Liver (tissue), 9 donors: Measurements from ENCODE around the gene MYO5C. TPM values are rescaled to one million over a fixed set of nuclear protein-coding genes. Genes with fewer than 3 reads are reported as not detected.

ENCODE experiments used
- DNase-seq: peaks from one replicate; pipeline ENCODE4 v3.0.0-alpha.2; 2017; ENCODE audit warnings: low spot score
- H3K27ac ChIP-seq, 2 donors: one replicate each; pipeline ENCODE4 v1.7.0; 2013; ENCODE audit warnings: inconsistent platforms in 2 of 2, low read length in 2 of 2, control low read depth in 1 of 2, low read depth in 1 of 2, mild to moderate bottlenecking in 1 of 2
- H3K27me3 ChIP-seq, 4 donors: one replicate each; pipeline versions ENCODE4 v1.6.1 to v1.7.0; 2013; ENCODE audit warnings: low read length in 3 of 4, inconsistent platforms in 1 of 4, mild to moderate bottlenecking in 1 of 4, moderate library complexity in 1 of 4; ENCODE audit not compliant: control insufficient read depth in 4 of 4, insufficient read depth in 4 of 4
- H3K36me3 ChIP-seq, 4 donors: one replicate each; pipeline versions ENCODE4 v1.6.1 to v1.7.0; 2013; ENCODE audit warnings: low read length in 3 of 4, mild to moderate bottlenecking in 3 of 4, low read depth in 1 of 4, moderate library complexity in 1 of 4; ENCODE audit not compliant: control insufficient read depth in 4 of 4, insufficient read depth in 3 of 4
- H3K4me1 ChIP-seq, 4 donors: one replicate each; pipeline versions ENCODE4 v1.6.1 to v1.7.0; 2013; ENCODE audit warnings: low read length in 3 of 4, mild to moderate bottlenecking in 3 of 4, moderate library complexity in 1 of 4; ENCODE audit not compliant: control insufficient read depth in 4 of 4, insufficient read depth in 4 of 4
- H3K4me3 ChIP-seq, 3 donors: one replicate each; pipeline versions ENCODE4 v1.6.1 to v1.7.0; 2013; ENCODE audit warnings: low read length in 3 of 3, control low read depth in 1 of 3, low read depth in 1 of 3, mild to moderate bottlenecking in 1 of 3
- H3K9ac ChIP-seq, 2 donors: one replicate each; pipeline ENCODE4 v1.7.0; 2013; ENCODE audit warnings: low read length in 2 of 2, mild to moderate bottlenecking in 2 of 2, moderate library complexity in 2 of 2, control low read depth in 1 of 2, low read depth in 1 of 2
- H3K9me3 ChIP-seq, 4 donors: one replicate each; pipeline versions ENCODE4 v1.6.1 to v1.7.0; 2013; ENCODE audit warnings: low read length in 3 of 4; ENCODE audit not compliant: control insufficient read depth in 4 of 4
- ATF3 ChIP-seq: IDR thresholded peaks from 2 replicates; pipeline ENCODE4 v1.6.1; 2016; ENCODE audit warnings: antibody characterized with exemption
- CTCF ChIP-seq: fragments of 150-350 bp; IDR thresholded peaks from 2 replicates; pipeline ENCODE4 v1.5.1; 2017; ENCODE audit warnings: improper control_type of control experiment, low read depth, low read length; ENCODE audit not compliant: missing input control
- EGR1 ChIP-seq, 2 donors: IDR thresholded peaks; 2 replicates each; pipeline ENCODE4 v1.6.1; 2016 to 2018; ENCODE audit warnings: antibody characterized with exemption in 2 of 2, low read depth in 2 of 2
- FOXA1 ChIP-seq: IDR thresholded peaks from 2 replicates; pipeline ENCODE4 v1.6.1; 2016; ENCODE audit warnings: antibody characterized with exemption
- FOXA2 ChIP-seq: IDR thresholded peaks from 2 replicates; pipeline ENCODE4 v1.6.1; 2016; ENCODE audit warnings: antibody characterized with exemption
- GABPA ChIP-seq, 2 donors: IDR thresholded peaks in 1 of 2; conservative IDR thresholded peaks in 1 of 2; 2 replicates each; pipeline ENCODE4 v1.6.1; 2016; ENCODE audit warnings: antibody characterized with exemption in 2 of 2, mild to moderate bottlenecking in 1 of 2, moderate library complexity in 1 of 2
- HNF4A ChIP-seq, 2 donors: conservative IDR thresholded peaks; 2 replicates each; pipeline ENCODE4 v1.6.1; 2016; ENCODE audit warnings: antibody characterized with exemption in 2 of 2, mild to moderate bottlenecking in 2 of 2
- HNF4G ChIP-seq: IDR thresholded peaks from 2 replicates; pipeline ENCODE4 v1.6.1; 2016; ENCODE audit warnings: antibody characterized with exemption
- JUND ChIP-seq, 2 donors: IDR thresholded peaks; 2 replicates each; pipeline ENCODE4 v1.6.1; 2016; ENCODE audit warnings: antibody characterized with exemption in 2 of 2
- NR2F2 ChIP-seq: IDR thresholded peaks from 2 replicates; pipeline ENCODE4 v1.6.1; 2016; ENCODE audit warnings: antibody characterized with exemption
- RAD21 ChIP-seq, 2 donors: IDR thresholded peaks; 2 replicates each; pipeline ENCODE4 v1.6.1; 2016; ENCODE audit warnings: antibody characterized with exemption in 2 of 2, mild to moderate bottlenecking in 2 of 2
- REST ChIP-seq: IDR thresholded peaks from 2 replicates; pipeline ENCODE4 v1.6.1; 2016; ENCODE audit warnings: antibody characterized with exemption, mild to moderate bottlenecking
- RXRA ChIP-seq, 2 donors: IDR thresholded peaks; 2 replicates each; pipeline ENCODE4 v1.6.1; 2017 to 2018; ENCODE audit warnings: antibody characterized with exemption in 2 of 2, mild to moderate bottlenecking in 1 of 2
- SP1 ChIP-seq: IDR thresholded peaks from 2 replicates; pipeline ENCODE4 v1.6.1; 2018; ENCODE audit warnings: antibody characterized with exemption, mild to moderate bottlenecking
- TAF1 ChIP-seq: conservative IDR thresholded peaks from 2 replicates; pipeline ENCODE4 v1.6.1; 2016; ENCODE audit warnings: antibody characterized with exemption, mild to moderate bottlenecking
- YY1 ChIP-seq: IDR thresholded peaks from 2 replicates; pipeline ENCODE4 v1.6.1; 2016; ENCODE audit warnings: antibody characterized with exemption, mild to moderate bottlenecking
- WGBS: extraction: QIAGEN DNeasy Blood & Tissue Kit; methylation state at CpG from one replicate; pipeline ENCODE4 v1.1.7; 2013; 5-methylcytosine and 5-hydroxymethylcytosine counted together
- polyA plus RNA-seq, 2 donors: library from polyadenylated mRNA; stranded (reverse) in 1 of 2; unstranded in 1 of 2; fragments of 200-250 nt in 1 of 2; fragments of >200 nt in 1 of 2; fragmentation: Nextera tagmentation in 1 of 2; extraction: Ambion mirVana in 1 of 2; gene quantifications; one replicate each; pipeline versions ENCODE4 v1.2.1 to v1.2.3, GENCODE V29; 2013 to 2015
- total RNA-seq, 2 donors: library from RNA; depleted of rRNA; stranded (reverse); fragments of >200 nt; gene quantifications; one replicate each; pipeline ENCODE4 v1.2.3, GENCODE V29; 2014
- TF ChIP-seq, protein P1 (sequence below): IDR thresholded peaks from 2 replicates; pipeline ENCODE4 v1.6.1; 2016; ENCODE audit warnings: antibody characterized with exemption
- TF ChIP-seq, protein P2 (sequence below): IDR thresholded peaks from 2 replicates; pipeline ENCODE4 v1.6.1; 2016; ENCODE audit warnings: antibody characterized with exemption
- donor health status: healthy.
- donor health status: healthy.
- donor health status: healthy.
- donor health status: healthy.
- donor health status: healthy.

MYO5C gene
- total and polyA plus RNA-seq, 4 donors = 1.9 to 8.6 (median 3.0) TPM

GRCh38 chr15:52258461-52258860 lies 37.1 kb downstream of the MYO5C start (continued):
- no peak for TF ChIP-seq REST
- no peak for TF ChIP-seq NR2F2
- TF ChIP-seq FOXA1 = no peak

- TF ChIP-seq NR2F2 (no peak), FOXA2 (no peak), EGR1 (IDR thresholded peaks at IDR 0.05; ENCODE audit: low read depth in 2 of 2) (no peak), TAF1 (no peak), HNF4A (conservative IDR thresholded peaks at IDR 0.05) (no peak), SP1 (no peak), RXRA (IDR thresholded peaks at IDR 0.05) (no peak), CTCF (no peak), GABPA (IDR thresholded peaks at IDR 0.05 in 1 of 2, conservative IDR thresholded peaks at IDR 0.05 in 1 of 2) (no peak), ATF3 (no peak), YY1 (no peak), FOXA1 (no peak), JUND (IDR thresholded peaks at IDR 0.05) (no peak), HNF4G (no peak), RAD21 (IDR thresholded peaks at IDR 0.05) (no peak)
- TF ChIP-seq, protein P1, sequence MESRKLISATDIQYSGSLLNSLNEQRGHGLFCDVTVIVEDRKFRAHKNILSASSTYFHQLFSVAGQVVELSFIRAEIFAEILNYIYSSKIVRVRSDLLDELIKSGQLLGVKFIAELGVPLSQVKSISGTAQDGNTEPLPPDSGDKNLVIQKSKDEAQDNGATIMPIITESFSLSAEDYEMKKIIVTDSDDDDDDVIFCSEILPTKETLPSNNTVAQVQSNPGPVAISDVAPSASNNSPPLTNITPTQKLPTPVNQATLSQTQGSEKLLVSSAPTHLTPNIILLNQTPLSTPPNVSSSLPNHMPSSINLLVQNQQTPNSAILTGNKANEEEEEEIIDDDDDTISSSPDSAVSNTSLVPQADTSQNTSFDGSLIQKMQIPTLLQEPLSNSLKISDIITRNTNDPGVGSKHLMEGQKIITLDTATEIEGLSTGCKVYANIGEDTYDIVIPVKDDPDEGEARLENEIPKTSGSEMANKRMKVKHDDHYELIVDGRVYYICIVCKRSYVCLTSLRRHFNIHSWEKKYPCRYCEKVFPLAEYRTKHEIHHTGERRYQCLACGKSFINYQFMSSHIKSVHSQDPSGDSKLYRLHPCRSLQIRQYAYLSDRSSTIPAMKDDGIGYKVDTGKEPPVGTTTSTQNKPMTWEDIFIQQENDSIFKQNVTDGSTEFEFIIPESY = no peak
- TF ChIP-seq, protein P2, sequence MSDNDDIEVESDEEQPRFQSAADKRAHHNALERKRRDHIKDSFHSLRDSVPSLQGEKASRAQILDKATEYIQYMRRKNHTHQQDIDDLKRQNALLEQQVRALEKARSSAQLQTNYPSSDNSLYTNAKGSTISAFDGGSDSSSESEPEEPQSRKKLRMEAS = no peak
- Histone ChIP-seq H3K4me1 (no peaks in the 10 kb centered on the region), H3K9ac (no peak overlapping the region), H3K4me3 (no peak overlapping the region), H3K9me3 (no peaks in the 10 kb centered on the region), H3K27me3 (no peaks in the 10 kb centered on the region), H3K36me3 (peaks cover 0 to 6% (median 0%) of the 10 kb centered on the region in 4 donors), H3K27ac (no peak overlapping the region)
- no peak for DNase-seq
- WGBS = 91% methylated on average over 5 of the region's 5 CpGs
Observed at GRCh38 chr15:52257734-52258062, 37.9 kb downstream of the MYO5C start.
